GM12801 (cell line): ENCODE results near the gene RPS8.

Source experiments
- CTCF ChIP-seq: IDR thresholded peaks from one replicate; pipeline ENCODE4 v1.5.1; 2011; ENCODE audit warnings: control low read depth; ENCODE audit not compliant: insufficient read length; ENCODE audit errors: extremely low read depth

RPS8 gene

GRCh38 chr1:44822981-44823451 is 47.7 kb downstream of the RPS8 start:
- TF ChIP-seq CTCF = no peak

GRCh38 chr1:44826375-44827196 is 51.2 kb downstream of the RPS8 start:
- no peak for TF ChIP-seq CTCF

- TF ChIP-seq CTCF = no peak
These were observed 52.1 kb downstream of the RPS8 start for GRCh38 chr1:44827197-44828002.

- TF ChIP-seq CTCF = no peak
These were observed 52.8 kb downstream of the RPS8 start for GRCh38 chr1:44828003-44828651.
